ENCODE measurements around the gene PLXNA4.

PLXNA4 gene

DNA sequence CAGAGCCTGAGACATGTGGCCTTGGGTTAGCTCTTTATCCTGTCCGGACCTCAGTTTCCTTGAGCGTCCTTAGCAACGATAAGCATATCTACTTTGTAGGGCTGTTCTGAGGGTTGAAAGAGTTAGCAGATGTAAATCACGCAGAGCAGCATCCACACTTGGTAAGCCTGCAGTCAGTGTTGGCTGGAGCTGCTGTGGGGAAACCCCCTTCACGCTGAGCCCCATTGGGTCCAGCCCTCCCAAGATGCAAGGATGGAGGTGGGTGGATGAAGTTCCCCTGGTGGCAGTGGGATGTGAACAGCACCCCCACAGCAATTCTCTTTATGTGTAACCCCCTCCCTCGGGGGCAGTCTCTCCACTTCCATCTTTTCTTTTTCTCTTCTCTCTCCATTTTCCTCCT is 109.9 kb downstream of the PLXNA4 start:
- Histone ChIP-seq H3K27me3 (ENCODE audit: insufficient read depth, low read length) (no peaks in the 10 kb centered on the region), H3K9me3 (ENCODE audit: insufficient read depth, low read depth, low read length) (no peaks in the 10 kb centered on the region), H3K4me1 (ENCODE audit: insufficient read depth, low read length) (no peaks in the 10 kb centered on the region; the same call in 1 of the 2 replicates), H3K27ac (ENCODE audit: low read depth, low read length) (no peak overlapping the region), H3K36me3 (ENCODE audit: insufficient read depth, low read length) (no peaks in the 10 kb centered on the region), H3K9ac (ENCODE audit: low read depth, low read length) (no peak overlapping the region), H3K4me3 (ENCODE audit: low read length) (no peak overlapping the region)
- WGBS, result 96% methylated on average over 6 of the region's 6 CpGs

- Histone ChIP-seq H3K36me3 (ENCODE audit: insufficient read depth, low read length) (no peaks in the 10 kb centered on the region), H3K9ac (ENCODE audit: low read depth, low read length) (no peak overlapping the region), H3K4me1 (ENCODE audit: insufficient read depth, low read length) (peaks cover 8% of the 10 kb centered on the region; the same call in 1 of the 2 replicates), H3K27me3 (ENCODE audit: insufficient read depth, low read length) (no peaks in the 10 kb centered on the region), H3K9me3 (ENCODE audit: insufficient read depth, low read depth, low read length) (no peaks in the 10 kb centered on the region), H3K27ac (ENCODE audit: low read depth, low read length) (no peak overlapping the region), H3K4me3 (ENCODE audit: low read length) (no peak overlapping the region)
- whole genome bisulfite sequencing, result 90% methylated on average over 4 of the region's 4 CpGs
Observed at GRCh38 chr7:132465516-132465915, 110.8 kb downstream of the PLXNA4 start.

DNA sequence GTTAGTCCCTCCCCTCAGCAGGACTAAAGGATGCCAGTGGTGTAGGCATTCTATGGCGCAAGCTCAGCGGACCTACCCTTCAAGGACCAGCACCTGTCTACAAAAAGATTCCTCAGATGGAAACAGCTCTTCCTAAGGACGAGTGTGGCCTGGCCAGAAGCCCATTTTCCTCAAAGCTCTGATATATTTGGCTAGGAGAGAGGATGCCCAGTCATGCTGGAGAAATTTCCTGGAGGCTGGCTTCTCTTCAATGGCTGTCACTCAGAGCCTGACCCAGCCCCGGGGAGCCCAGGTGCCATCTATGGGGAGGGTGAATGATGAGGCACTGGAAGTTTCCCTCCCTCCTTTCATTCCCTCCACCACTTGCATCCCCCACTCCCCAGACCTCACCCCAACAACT is 111.5 kb downstream of the PLXNA4 start:
- WGBS, result 90% methylated on average over 3 of the region's 4 CpGs
- Histone ChIP-seq H3K27me3 (ENCODE audit: insufficient read depth, low read length) (no peaks in the 10 kb centered on the region), H3K9ac (ENCODE audit: low read depth, low read length) (no peak overlapping the region), H3K4me1 (ENCODE audit: insufficient read depth, low read length) (peaks cover 10% of the 10 kb centered on the region; the same call in 1 of the 2 replicates), H3K27ac (ENCODE audit: low read depth, low read length) (no peak overlapping the region), H3K9me3 (ENCODE audit: insufficient read depth, low read depth, low read length) (no peaks in the 10 kb centered on the region), H3K36me3 (ENCODE audit: insufficient read depth, low read length) (no peaks in the 10 kb centered on the region), H3K4me3 (ENCODE audit: low read length) (no peak overlapping the region)

DNA sequence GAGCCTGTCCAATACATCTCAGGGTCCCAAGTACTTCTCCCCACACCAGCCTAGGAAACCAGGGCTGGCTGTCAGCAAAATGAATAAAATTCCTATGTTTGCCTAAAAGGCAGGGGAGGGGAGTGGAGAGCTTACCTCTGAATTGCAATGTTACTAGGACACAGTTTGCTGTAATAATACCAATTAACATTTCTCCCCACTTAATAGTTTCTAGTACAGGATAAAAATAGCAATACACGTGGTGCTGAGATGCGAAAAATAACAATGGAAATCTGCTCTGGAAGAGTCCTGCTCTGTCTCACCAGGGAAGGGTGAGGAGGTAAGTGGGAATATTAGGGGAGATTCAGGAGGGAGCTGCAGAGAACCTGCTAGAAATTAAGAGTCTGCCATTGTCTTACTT is 112.3 kb downstream of the PLXNA4 start:
- no peak overlapping the region for H3K4me3 ChIP-seq (ENCODE audit: low read length)
- no peak overlapping the region for H3K9ac ChIP-seq (ENCODE audit: low read depth, low read length)
- no peaks in the 10 kb centered on the region for H3K36me3 ChIP-seq (ENCODE audit: insufficient read depth, low read length)
- H3K27me3 ChIP-seq (ENCODE audit: insufficient read depth, low read length), result no peaks in the 10 kb centered on the region
- no peak overlapping the region for H3K27ac ChIP-seq (ENCODE audit: low read depth, low read length)
- H3K9me3 ChIP-seq (ENCODE audit: insufficient read depth, low read depth, low read length), result no peaks in the 10 kb centered on the region
- 90% methylated on average over 2 of the region's 2 CpGs for WGBS
- H3K4me1 ChIP-seq (ENCODE audit: insufficient read depth, low read length), result peaks cover 10% of the 10 kb centered on the region; the same call in 1 of the 2 replicates

DNA sequence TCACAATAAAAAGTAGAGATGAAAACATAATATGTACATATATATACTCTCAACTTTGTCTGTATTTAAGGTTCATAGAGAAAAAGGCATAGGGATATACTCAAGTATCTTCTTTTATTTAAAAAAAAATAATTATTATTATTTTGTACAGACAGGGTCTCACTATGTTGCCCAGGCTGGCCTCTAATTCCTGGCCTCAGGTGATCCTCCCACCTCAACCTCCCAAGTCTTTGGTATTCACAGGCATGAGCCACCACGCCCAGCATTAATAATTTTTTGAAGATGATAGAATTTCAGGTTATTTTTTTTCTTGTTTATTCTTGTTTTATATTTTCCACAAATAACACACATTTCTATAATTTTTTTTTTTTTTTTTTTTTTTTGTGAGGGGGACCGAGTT is 113.8 kb downstream of the PLXNA4 start:
- Histone ChIP-seq H3K4me1 (ENCODE audit: insufficient read depth, low read length) (peaks cover 10% of the 10 kb centered on the region; the same call in 1 of the 2 replicates), H3K36me3 (ENCODE audit: insufficient read depth, low read length) (no peaks in the 10 kb centered on the region), H3K4me3 (ENCODE audit: low read length) (no peak overlapping the region), H3K9me3 (ENCODE audit: insufficient read depth, low read depth, low read length) (no peaks in the 10 kb centered on the region), H3K27ac (ENCODE audit: low read depth, low read length) (no peak overlapping the region), H3K9ac (ENCODE audit: low read depth, low read length) (no peak overlapping the region), H3K27me3 (ENCODE audit: insufficient read depth, low read length) (no peaks in the 10 kb centered on the region)
- 96% methylated on average over 1 of the region's 2 CpGs for WGBS

GRCh38 chr7:132461032-132461592 is 115.2 kb downstream of the PLXNA4 start:
- WGBS, result 61% methylated on average over 2 of the region's 2 CpGs
- no peak overlapping the region for H3K4me3 ChIP-seq (ENCODE audit: low read length)

GRCh38 chr7:132458729-132459128 is 117.5 kb downstream of the PLXNA4 start:
- Histone ChIP-seq H3K36me3 (ENCODE audit: insufficient read depth, low read length) (no peaks in the 10 kb centered on the region), H3K27ac (ENCODE audit: low read depth, low read length) (no peak overlapping the region), H3K27me3 (ENCODE audit: insufficient read depth, low read length) (no peaks in the 10 kb centered on the region), H3K4me1 (ENCODE audit: insufficient read depth, low read length) (peaks cover 10% of the 10 kb centered on the region; the same call in 1 of the 2 replicates), H3K9me3 (ENCODE audit: insufficient read depth, low read depth, low read length) (no peaks in the 10 kb centered on the region), H3K9ac (ENCODE audit: low read depth, low read length) (no peak overlapping the region), H3K4me3 (ENCODE audit: low read length) (no peak overlapping the region)
- WGBS, result 95% methylated on average over 10 of the region's 10 CpGs

More at GRCh38 chr7:132461032-132461592, 115.2 kb downstream of the PLXNA4 start:
- Histone ChIP-seq H3K4me1 (ENCODE audit: insufficient read depth, low read length) (peaks cover 10% of the 10 kb centered on the region; the same call in 1 of the 2 replicates), H3K9me3 (ENCODE audit: insufficient read depth, low read depth, low read length) (no peaks in the 10 kb centered on the region), H3K36me3 (ENCODE audit: insufficient read depth, low read length) (no peaks in the 10 kb centered on the region), H3K9ac (ENCODE audit: low read depth, low read length) (no peak overlapping the region), H3K27me3 (ENCODE audit: insufficient read depth, low read length) (no peaks in the 10 kb centered on the region), H3K27ac (ENCODE audit: low read depth, low read length) (no peak overlapping the region)

- Histone ChIP-seq H3K27me3 (ENCODE audit: insufficient read depth, low read length) (no peaks in the 10 kb centered on the region), H3K4me1 (ENCODE audit: insufficient read depth, low read length) (peaks cover 10% of the 10 kb centered on the region; the same call in 1 of the 2 replicates), H3K27ac (ENCODE audit: low read depth, low read length) (no peak overlapping the region), H3K9ac (ENCODE audit: low read depth, low read length) (no peak overlapping the region), H3K36me3 (ENCODE audit: insufficient read depth, low read length) (no peaks in the 10 kb centered on the region), H3K9me3 (ENCODE audit: insufficient read depth, low read depth, low read length) (no peaks in the 10 kb centered on the region), H3K4me3 (ENCODE audit: low read length) (no peak overlapping the region)
- 81% methylated on average over 3 of the region's 3 CpGs for WGBS
Observed at GRCh38 chr7:132457658-132458057, 118.6 kb downstream of the PLXNA4 start.

DNA sequence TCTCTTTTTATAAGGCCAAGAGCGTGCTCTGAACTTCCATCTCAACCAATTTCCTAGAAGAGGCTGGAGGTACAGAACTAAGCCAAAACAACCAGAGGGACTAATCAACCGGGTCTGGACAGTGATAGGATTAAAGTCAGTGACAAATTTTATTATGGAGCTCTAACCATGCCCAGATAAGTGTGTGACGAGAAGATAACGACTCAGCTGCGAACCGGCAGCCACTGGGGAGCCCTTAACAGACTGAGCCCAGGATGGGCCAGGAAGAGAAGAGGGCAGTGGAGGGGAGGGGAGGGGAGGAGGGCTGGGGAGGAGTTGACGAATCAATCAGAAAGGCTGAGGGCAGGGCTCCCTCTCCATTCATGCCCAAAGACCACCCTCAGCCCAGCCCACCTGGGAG is 119.9 kb downstream of the PLXNA4 start:
- Histone ChIP-seq H3K36me3 (ENCODE audit: insufficient read depth, low read length) (no peaks in the 10 kb centered on the region), H3K27ac (ENCODE audit: low read depth, low read length) (no peak overlapping the region), H3K9me3 (ENCODE audit: insufficient read depth, low read depth, low read length) (no peaks in the 10 kb centered on the region), H3K4me3 (ENCODE audit: low read length) (no peak overlapping the region), H3K4me1 (ENCODE audit: insufficient read depth, low read length) (peaks cover 10% of the 10 kb centered on the region; the same call in 1 of the 2 replicates), H3K9ac (ENCODE audit: low read depth, low read length) (no peak overlapping the region), H3K27me3 (ENCODE audit: insufficient read depth, low read length) (no peaks in the 10 kb centered on the region)
- WGBS, result 69% methylated on average over 7 of the region's 7 CpGs

DNA sequence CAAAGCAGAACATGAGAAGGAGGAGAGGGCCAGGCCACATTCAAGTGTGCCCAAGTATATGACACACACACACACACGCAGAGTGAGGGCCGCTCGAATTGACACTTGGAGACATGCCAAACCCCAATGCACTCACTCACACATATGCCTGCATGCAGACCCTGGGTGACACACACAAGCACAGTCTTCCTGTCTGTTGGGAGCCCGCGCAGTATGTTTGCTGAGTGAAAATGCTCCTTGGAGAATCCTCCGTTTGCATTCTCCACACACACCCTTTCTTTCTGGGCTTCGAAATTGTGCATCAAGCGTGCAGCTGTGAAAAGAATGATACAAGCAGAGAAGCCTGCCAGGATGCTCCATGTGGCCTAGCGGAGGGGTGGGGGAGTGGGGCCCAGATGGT is 120.9 kb downstream of the PLXNA4 start:
- no peak overlapping the region for H3K27ac ChIP-seq (ENCODE audit: low read depth, low read length)
- 0 out of 2 replicates have a peak, but pooled peaks cover under 1% of the 10 kb centered on the region for H3K4me1 ChIP-seq (ENCODE audit: insufficient read depth, low read length)
- H3K4me3 ChIP-seq (ENCODE audit: low read length), result no peak overlapping the region
- H3K9ac ChIP-seq (ENCODE audit: low read depth, low read length), result no peak overlapping the region
- no peaks in the 10 kb centered on the region for H3K36me3 ChIP-seq (ENCODE audit: insufficient read depth, low read length)
- H3K9me3 ChIP-seq (ENCODE audit: insufficient read depth, low read depth, low read length), result no peaks in the 10 kb centered on the region
- H3K27me3 ChIP-seq (ENCODE audit: insufficient read depth, low read length), result no peaks in the 10 kb centered on the region
- WGBS, result 83% methylated on average over 9 of the region's 9 CpGs

GRCh38 chr7:132453826-132454225 is 122.4 kb downstream of the PLXNA4 start:
- Histone ChIP-seq H3K27ac (ENCODE audit: low read depth, low read length) (no peak overlapping the region), H3K4me1 (ENCODE audit: insufficient read depth, low read length) (no peaks in the 10 kb centered on the region), H3K9me3 (ENCODE audit: insufficient read depth, low read depth, low read length) (no peaks in the 10 kb centered on the region), H3K9ac (ENCODE audit: low read depth, low read length) (no peak overlapping the region), H3K4me3 (ENCODE audit: low read length) (no peak overlapping the region), H3K27me3 (ENCODE audit: insufficient read depth, low read length) (no peaks in the 10 kb centered on the region), H3K36me3 (ENCODE audit: insufficient read depth, low read length) (no peaks in the 10 kb centered on the region)
- 93% methylated on average over 3 of the region's 3 CpGs for WGBS

GRCh38 chr7:132451161-132451560 is 125.1 kb downstream of the PLXNA4 start:
- Histone ChIP-seq H3K4me1 (ENCODE audit: insufficient read depth, low read length) (no peaks in the 10 kb centered on the region), H3K36me3 (ENCODE audit: insufficient read depth, low read length) (no peaks in the 10 kb centered on the region), H3K4me3 (ENCODE audit: low read length) (no peak overlapping the region), H3K9ac (ENCODE audit: low read depth, low read length) (no peak overlapping the region), H3K27me3 (ENCODE audit: insufficient read depth, low read length) (no peaks in the 10 kb centered on the region), H3K27ac (ENCODE audit: low read depth, low read length) (no peak overlapping the region), H3K9me3 (ENCODE audit: insufficient read depth, low read depth, low read length) (no peaks in the 10 kb centered on the region)
- 95% methylated on average over 6 of the region's 6 CpGs for WGBS

All from HUES64 (cell line).